ENCODE data around the gene CXorf58. TPM values are rescaled to one million over a fixed set of nuclear protein-coding genes. Genes with fewer than 3 reads are reported as not detected.

The CXorf58 gene
- total and polyA plus RNA-seq, 9 of the 15 experiments (the other 6 are each of a cell fraction or from before 2014, with no cell fraction given) = 0.10 to 0.27 (median 0.16) TPM; not detected in 3

DNA sequence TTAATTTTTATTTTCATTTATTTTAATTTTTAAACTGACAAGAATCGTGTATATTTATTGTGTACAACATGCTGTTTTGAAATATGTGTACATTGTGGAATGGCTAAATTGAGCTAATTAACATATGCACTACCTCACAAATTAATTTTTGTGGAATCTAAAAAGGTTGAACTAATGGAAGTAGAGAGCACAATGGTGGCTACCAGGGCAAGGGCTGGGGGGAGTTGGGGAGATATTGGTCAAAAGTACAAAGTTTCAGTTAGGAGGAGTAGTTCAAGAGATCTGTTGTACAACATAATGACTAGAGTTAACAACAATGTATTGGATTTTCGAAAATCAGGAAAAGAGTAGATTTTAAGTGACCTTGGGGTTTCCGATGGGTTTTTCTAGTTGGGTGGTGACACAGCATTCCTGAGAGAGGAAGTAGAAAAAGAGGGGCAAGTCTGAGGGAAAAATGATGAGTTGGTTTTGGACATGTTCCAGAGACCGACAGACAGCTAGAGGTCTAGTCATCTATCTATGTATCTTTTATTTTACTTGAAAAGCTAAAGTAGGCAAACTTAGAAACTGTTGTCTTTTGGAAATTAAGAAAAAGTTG lies 23.3 kb upstream of the CXorf58 start (continued):
- TF ChIP-seq, protein P1, sequence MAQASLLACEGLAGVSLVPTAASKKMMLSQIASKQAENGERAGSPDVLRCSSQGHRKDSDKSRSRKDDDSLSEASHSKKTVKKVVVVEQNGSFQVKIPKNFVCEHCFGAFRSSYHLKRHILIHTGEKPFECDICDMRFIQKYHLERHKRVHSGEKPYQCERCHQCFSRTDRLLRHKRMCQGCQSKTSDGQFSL (CRISPR knock-in tag; IDR thresholded peaks at IDR 0.05) = no peak
- TF ChIP-seq, protein P1 (tag; IDR thresholded peaks at IDR 0.05) = no peak
- TF ChIP-seq CHD4 (IDR thresholded peaks at IDR 0.05; ENCODE audit: insufficient read depth, insufficient replicate concordance, low read depth, low read length, poor library complexity, severe bottlenecking) (no peak), C11orf30 (IDR thresholded peaks at IDR 0.05; ENCODE audit: low read depth) (peak; percentile 95), SREBF2 (CRISPR knock-in tag; IDR thresholded peaks at IDR 0.05) (no peak), SMARCE1 (IDR thresholded peaks at IDR 0.05) (peak; percentile 52), IFI16 (CRISPR knock-in tag; IDR thresholded peaks at IDR 0.05) (no peak), ZNF174 (CRISPR knock-in tag; IDR thresholded peaks at IDR 0.05) (no peak), LCOR (CRISPR knock-in tag; IDR thresholded peaks at IDR 0.05) (no peak), NBN (IDR thresholded peaks at IDR 0.05; ENCODE audit: low read depth) (0 out of 2 replicates have a peak, but pooled peaks have one; percentile 32), ETV5 (CRISPR knock-in tag; IDR thresholded peaks at IDR 0.05; ENCODE audit: low read depth) (no peak), FOXP1 (CRISPR knock-in tag; IDR thresholded peaks at IDR 0.05) (no peak), ZNF668 (CRISPR knock-in tag; IDR thresholded peaks at IDR 0.05) (no peak), SRSF3 (IDR thresholded peaks at IDR 0.05; ENCODE audit: insufficient read depth, low read length) (no peak), RBBP5 (IDR thresholded peaks at IDR 0.05; ENCODE audit: borderline replicate concordance, insufficient read depth, low read length, poor library complexity, severe bottlenecking) (no peak), HMG20B (CRISPR knock-in tag; IDR thresholded peaks at IDR 0.05) (no peak), FOXJ2 (tag; IDR thresholded peaks at IDR 0.05) (no peak), FOSL1 (tag; conservative IDR thresholded peaks at IDR 0.05) (peak; percentile 9; the same call in 1 of the 2 replicates), POLR2B (IDR thresholded peaks at IDR 0.05; ENCODE audit: low read depth, partially characterized antibody) (no peak), ZFP36 (IDR thresholded peaks at IDR 0.05; ENCODE audit: low read depth, low read length, partially characterized antibody) (no peak), MCM2 (IDR thresholded peaks at IDR 0.05; ENCODE audit: low read depth) (no peak), ZFPM2 (CRISPR knock-in tag; IDR thresholded peaks at IDR 0.05) (no peak)
- TF ChIP-seq, protein P2, sequence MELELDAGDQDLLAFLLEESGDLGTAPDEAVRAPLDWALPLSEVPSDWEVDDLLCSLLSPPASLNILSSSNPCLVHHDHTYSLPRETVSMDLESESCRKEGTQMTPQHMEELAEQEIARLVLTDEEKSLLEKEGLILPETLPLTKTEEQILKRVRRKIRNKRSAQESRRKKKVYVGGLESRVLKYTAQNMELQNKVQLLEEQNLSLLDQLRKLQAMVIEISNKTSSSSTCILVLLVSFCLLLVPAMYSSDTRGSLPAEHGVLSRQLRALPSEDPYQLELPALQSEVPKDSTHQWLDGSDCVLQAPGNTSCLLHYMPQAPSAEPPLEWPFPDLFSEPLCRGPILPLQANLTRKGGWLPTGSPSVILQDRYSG (tag; conservative IDR thresholded peaks at IDR 0.05; ENCODE audit: low read depth) = no peak
- TF ChIP-seq, protein P3, sequence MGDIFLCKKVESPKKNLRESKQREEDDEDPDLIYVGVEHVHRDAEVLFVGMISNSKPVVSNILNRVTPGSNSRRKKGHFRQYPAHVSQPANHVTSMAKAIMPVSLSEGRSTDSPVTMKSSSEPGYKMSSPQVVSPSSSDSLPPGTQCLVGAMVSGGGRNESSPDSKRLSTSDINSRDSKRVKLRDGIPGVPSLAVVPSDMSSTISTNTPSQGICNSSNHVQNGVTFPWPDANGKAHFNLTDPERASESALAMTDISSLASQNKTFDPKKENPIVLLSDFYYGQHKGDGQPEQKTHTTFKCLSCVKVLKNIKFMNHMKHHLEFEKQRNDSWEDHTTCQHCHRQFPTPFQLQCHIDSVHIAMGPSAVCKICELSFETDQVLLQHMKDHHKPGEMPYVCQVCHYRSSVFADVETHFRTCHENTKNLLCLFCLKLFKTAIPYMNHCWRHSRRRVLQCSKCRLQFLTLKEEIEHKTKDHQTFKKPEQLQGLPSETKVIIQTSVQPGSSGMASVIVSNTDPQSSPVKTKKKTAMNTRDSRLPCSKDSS (IDR thresholded peaks at IDR 0.05; ENCODE audit: low read depth, partially characterized antibody) = no peak
- TF ChIP-seq, protein P4, sequence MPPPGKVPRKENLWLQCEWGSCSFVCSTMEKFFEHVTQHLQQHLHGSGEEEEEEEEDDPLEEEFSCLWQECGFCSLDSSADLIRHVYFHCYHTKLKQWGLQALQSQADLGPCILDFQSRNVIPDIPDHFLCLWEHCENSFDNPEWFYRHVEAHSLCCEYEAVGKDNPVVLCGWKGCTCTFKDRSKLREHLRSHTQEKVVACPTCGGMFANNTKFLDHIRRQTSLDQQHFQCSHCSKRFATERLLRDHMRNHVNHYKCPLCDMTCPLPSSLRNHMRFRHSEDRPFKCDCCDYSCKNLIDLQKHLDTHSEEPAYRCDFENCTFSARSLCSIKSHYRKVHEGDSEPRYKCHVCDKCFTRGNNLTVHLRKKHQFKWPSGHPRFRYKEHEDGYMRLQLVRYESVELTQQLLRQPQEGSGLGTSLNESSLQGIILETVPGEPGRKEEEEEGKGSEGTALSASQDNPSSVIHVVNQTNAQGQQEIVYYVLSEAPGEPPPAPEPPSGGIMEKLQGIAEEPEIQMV (tag; conservative IDR thresholded peaks at IDR 0.05; ENCODE audit: low read depth) = no peak
